ENCODE measurements around the gene FIG4. TPM values are rescaled to one million over a fixed set of nuclear protein-coding genes. Genes with fewer than 3 reads are reported as not detected.
A peak's percentile ranks its signal among the peaks of the same experiment; 100 is the strongest.
"Not testable (repeated sequence)": the region's sequence is repeated elsewhere in the genome, so short reads cannot be mapped to it uniquely, and the experiment has no call there.

The FIG4 gene
- total RNA-seq, 6 experiments from 2014 or later: 4.0 to 7.7 (median 6.4) TPM

DNA sequence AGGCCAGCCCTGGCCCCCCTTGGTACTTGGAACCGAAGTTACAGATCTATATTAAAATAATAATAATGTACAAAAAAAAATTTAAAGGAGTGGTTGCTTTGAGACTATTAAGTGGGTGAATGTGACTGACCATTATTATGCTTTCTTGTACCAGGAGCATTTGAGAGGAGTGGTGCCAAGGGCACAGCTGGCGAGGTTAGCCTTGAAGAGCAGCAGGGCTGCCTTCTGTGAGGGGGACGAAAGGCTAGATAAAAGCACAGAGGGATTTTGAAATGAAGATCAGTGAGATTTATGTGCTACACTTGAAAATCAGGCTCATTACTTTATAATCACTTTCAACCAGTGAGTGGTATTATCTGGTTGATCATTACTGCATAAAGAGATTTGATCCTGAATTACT is 48.6 kb downstream of the FIG4 start:
- intact Hi-C loops (cut with DNase I): no loop called here
- Histone ChIP-seq H3K4me3 (no peak overlapping the region), H3K9me3 (no peaks in the 10 kb centered on the region), H3K4me1 (no peaks in the 10 kb centered on the region), H3K36me3 (no peaks in the 10 kb centered on the region), H3K27me3 (no peaks in the 10 kb centered on the region), H3K27ac (no peak overlapping the region)
- DNase-seq: no peak
- TF ChIP-seq, protein P1, sequence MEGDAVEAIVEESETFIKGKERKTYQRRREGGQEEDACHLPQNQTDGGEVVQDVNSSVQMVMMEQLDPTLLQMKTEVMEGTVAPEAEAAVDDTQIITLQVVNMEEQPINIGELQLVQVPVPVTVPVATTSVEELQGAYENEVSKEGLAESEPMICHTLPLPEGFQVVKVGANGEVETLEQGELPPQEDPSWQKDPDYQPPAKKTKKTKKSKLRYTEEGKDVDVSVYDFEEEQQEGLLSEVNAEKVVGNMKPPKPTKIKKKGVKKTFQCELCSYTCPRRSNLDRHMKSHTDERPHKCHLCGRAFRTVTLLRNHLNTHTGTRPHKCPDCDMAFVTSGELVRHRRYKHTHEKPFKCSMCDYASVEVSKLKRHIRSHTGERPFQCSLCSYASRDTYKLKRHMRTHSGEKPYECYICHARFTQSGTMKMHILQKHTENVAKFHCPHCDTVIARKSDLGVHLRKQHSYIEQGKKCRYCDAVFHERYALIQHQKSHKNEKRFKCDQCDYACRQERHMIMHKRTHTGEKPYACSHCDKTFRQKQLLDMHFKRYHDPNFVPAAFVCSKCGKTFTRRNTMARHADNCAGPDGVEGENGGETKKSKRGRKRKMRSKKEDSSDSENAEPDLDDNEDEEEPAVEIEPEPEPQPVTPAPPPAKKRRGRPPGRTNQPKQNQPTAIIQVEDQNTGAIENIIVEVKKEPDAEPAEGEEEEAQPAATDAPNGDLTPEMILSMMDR (IDR thresholded peaks at IDR 0.05): no peak
- no peak for TF ChIP-seq POLR2A (IDR thresholded peaks at IDR 0.05)
- 82% methylated on average over 2 of the region's 3 CpGs for WGBS (ENCODE audit: insufficient coverage, low coverage, low lambda C conversion rate, missing lambda C conversion rate)
- no peak for ATAC-seq

- intact Hi-C loops (cut with DNase I): no loop called here
- H3K27me3 ChIP-seq: no peaks in the 10 kb centered on the region
- H3K4me3 ChIP-seq: no peak overlapping the region
- 84% methylated on average over 6 of the region's 7 CpGs for WGBS (ENCODE audit: insufficient coverage, low coverage, low lambda C conversion rate, missing lambda C conversion rate)
- H3K27ac ChIP-seq: no peak overlapping the region
- ATAC-seq (peak in 1 of 4 donors; percentile 38), DNase-seq (peak in 1 of 3 donors; percentile 55)
- H3K9me3 ChIP-seq: no peaks in the 10 kb centered on the region
- H3K4me1 ChIP-seq: no peaks in the 10 kb centered on the region
- TF ChIP-seq, protein P1 (IDR thresholded peaks at IDR 0.05): no peak
- no peak for TF ChIP-seq POLR2A (IDR thresholded peaks at IDR 0.05)
- H3K36me3 ChIP-seq: no peaks in the 10 kb centered on the region
These were observed 49.7 kb downstream of the FIG4 start for GRCh38 chr6:109740787-109741186.

DNA sequence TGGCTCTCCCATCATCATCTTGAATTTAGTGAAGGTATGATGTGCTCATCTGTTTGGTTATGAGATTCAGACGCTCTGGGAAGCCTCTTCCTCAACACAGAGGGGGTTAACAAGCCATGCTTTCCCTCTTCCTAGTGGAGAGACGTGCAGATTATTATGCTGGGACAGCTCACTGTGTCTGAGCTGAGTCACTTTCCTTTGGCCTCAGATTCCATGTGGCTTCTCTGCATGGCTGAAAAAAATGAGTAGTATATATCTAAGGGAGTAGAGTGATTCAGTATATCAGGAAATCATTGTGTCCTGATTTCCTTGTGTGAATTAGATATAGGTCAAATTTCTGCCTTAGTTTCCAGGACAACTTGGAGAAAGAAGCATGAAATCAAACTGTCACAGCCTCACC is 52.6 kb downstream of the FIG4 start:
- intact Hi-C loops (cut with DNase I): no loop called here
- H3K27ac ChIP-seq: no peak overlapping the region
- no peaks in the 10 kb centered on the region for H3K36me3 ChIP-seq
- no peaks in the 10 kb centered on the region for H3K9me3 ChIP-seq
- H3K27me3 ChIP-seq: no peaks in the 10 kb centered on the region
- no peak for DNase-seq
- H3K4me1 ChIP-seq: no peaks in the 10 kb centered on the region
- WGBS (ENCODE audit: insufficient coverage, low coverage, low lambda C conversion rate, missing lambda C conversion rate): 46% methylated on average over 2 of the region's 2 CpGs
- ATAC-seq: peak in 1 of 4 donors; percentile 33
- no peak for TF ChIP-seq POLR2A (IDR thresholded peaks at IDR 0.05)
- TF ChIP-seq, protein P1 (IDR thresholded peaks at IDR 0.05): no peak
- no peak overlapping the region for H3K4me3 ChIP-seq

DNA sequence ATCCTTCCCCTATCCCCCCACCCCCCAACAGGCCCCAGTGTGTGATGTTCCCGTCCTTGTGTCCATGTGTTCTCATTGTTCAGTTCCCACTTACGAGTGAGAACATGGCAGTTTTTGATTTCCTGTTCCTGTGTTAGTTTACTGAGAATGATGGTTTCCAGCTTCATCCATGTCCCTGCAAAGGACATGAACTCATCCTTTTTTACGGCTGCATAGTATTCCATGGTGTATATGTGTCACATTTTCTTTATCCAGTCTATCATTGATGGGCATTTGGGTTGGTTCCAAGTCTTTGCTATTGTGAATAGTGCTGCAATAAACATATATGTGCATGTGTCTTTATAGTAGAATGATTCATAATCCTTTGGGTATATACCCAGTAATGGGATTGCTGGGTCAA is 53.7 kb downstream of the FIG4 start:
- ATAC-seq; H3K27ac ChIP-seq; H3K9me3 ChIP-seq; H3K4me1 ChIP-seq; H3K27me3 ChIP-seq; intact Hi-C loops (cut with DNase I); H3K4me3 ChIP-seq; DNase-seq; H3K36me3 ChIP-seq: not testable (repeated sequence)
- WGBS (ENCODE audit: insufficient coverage, low coverage, low lambda C conversion rate, missing lambda C conversion rate): 97% methylated on average over 3 of the region's 3 CpGs

DNA sequence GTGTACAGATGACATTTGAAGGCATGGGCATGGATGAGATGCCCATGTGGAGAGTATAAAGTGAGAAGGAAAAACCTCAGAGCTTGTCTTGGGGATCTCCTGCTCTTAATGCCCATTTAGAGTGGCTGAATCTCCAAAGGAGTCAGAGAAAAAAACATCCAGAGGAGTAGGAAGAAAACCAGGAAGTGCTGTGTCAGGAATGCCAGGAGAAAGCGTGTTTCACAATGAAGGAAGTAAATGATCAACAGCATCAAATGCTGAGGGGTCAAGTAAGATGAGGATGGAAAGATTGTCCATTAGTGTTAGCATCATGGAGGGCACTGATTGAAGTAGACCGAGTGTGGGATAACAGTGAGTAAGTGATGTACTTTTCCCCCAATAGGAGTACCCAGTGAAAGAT is 56.1 kb downstream of the FIG4 start:
- TF ChIP-seq, protein P1 (IDR thresholded peaks at IDR 0.05): no peak
- no peak for TF ChIP-seq POLR2A (IDR thresholded peaks at IDR 0.05)
- intact Hi-C loops (cut with DNase I): no loop called here
- no peaks in the 10 kb centered on the region for H3K9me3 ChIP-seq
- ATAC-seq (no peak), DNase-seq (no peak)
- H3K27me3 ChIP-seq: no peaks in the 10 kb centered on the region
- no peaks in the 10 kb centered on the region for H3K36me3 ChIP-seq
- WGBS (ENCODE audit: insufficient coverage, low coverage, low lambda C conversion rate, missing lambda C conversion rate): 82% methylated on average over 2 of the region's 2 CpGs
- no peak overlapping the region for H3K27ac ChIP-seq
- no peaks in the 10 kb centered on the region for H3K4me1 ChIP-seq
- H3K4me3 ChIP-seq: no peak overlapping the region

Measured in right lobe of liver (tissue), 6 donors.